SK-N-SH (cell line): Measurements from ENCODE around the gene TMEM143. TPM values are rescaled to one million over a fixed set of nuclear protein-coding genes. Genes with fewer than 3 reads are reported as not detected.

Experiments used
- CTCF ChIA-PET: fragments of 300-600, 350-600 bp; formaldehyde crosslinking; extraction: SDS; loops from one replicate; lab custom pipeline; 2021; lab: Yijun Ruan, JAX
- POLR2A ChIA-PET: fragments of 350-600 bp; sonication (Branson Sonifier 250); formaldehyde crosslinking; extraction: SDS; loops from one replicate; lab custom pipeline; 2020; ENCODE audit warnings: antibody characterized with exemption, inconsistent platforms; lab: Yijun Ruan, JAX
- DNase-seq: peaks from one replicate; pipeline ENCODE4 v3.0.0; 2012
- H2AFZ ChIP-seq: fragments of 200-600 bp; sonication (generic); 2 replicates; pipeline ENCODE4 v1.8.1; 2016; ENCODE audit warnings: antibody characterized with exemption, mild to moderate bottlenecking, low read depth
- H3F3A ChIP-seq: fragments of 200-600 bp; sonication (generic); replicated peaks from 2 replicates; pipeline ENCODE3; 2016; ENCODE audit warnings: antibody characterized with exemption, mild to moderate bottlenecking; ENCODE audit not compliant: insufficient read depth
- H3K27ac ChIP-seq, 2 experiments: fragments of 200-500 bp in 1 of 2; fragments of 200-600 bp in 1 of 2; sonication (Bioruptor generic) in 1 of 2; sonication (generic), shearing (Covaris generic) in 1 of 2; 2 replicates each; pipeline versions ENCODE4 v1.5.1 to v1.6.1; 2014 to 2016; ENCODE audit warnings: low read depth in 2 of 2, inconsistent platforms in 1 of 2, low read length in 1 of 2, mild to moderate bottlenecking in 1 of 2, mixed read lengths in 1 of 2
- H3K27me3 ChIP-seq: fragments of 200-600 bp; sonication (generic), shearing (Covaris generic); 2 replicates; pipeline ENCODE4 v1.6.1; 2016; ENCODE audit warnings: mixed run types; ENCODE audit not compliant: insufficient read depth
- H3K36me3 ChIP-seq, 2 experiments: fragments of 200-500 bp in 1 of 2; fragments of 200-600 bp in 1 of 2; sonication (Bioruptor generic) in 1 of 2; sonication (generic) in 1 of 2; replicated peaks in 1 of 2; 2 replicates each; pipeline versions ENCODE3 to v1.5.1; 2014 to 2016; ENCODE audit warnings: low read length in 1 of 2, mild to moderate bottlenecking in 1 of 2; ENCODE audit not compliant: insufficient read depth in 2 of 2, control insufficient read depth in 1 of 2
- H3K4me1 ChIP-seq, 2 experiments: fragments of 200-500 bp in 1 of 2; fragments of 200-600 bp in 1 of 2; sonication (Bioruptor generic) in 1 of 2; sonication (generic), shearing (Covaris generic) in 1 of 2; 2 replicates each; pipeline versions ENCODE4 v1.5.1 to v1.6.1; 2014 to 2016; ENCODE audit warnings: low read depth in 1 of 2, low read length in 1 of 2, mixed run types in 1 of 2; ENCODE audit not compliant: insufficient read depth in 2 of 2, control insufficient read depth in 1 of 2
- H3K4me2 ChIP-seq: fragments of 200-600 bp; sonication (generic), shearing (Covaris generic); 2 replicates; pipeline ENCODE4 v1.6.1; 2017; ENCODE audit warnings: mixed run types
- H3K4me3 ChIP-seq, 2 experiments: fragments of 200-500 bp in 1 of 2; fragments of 200-600 bp in 1 of 2; sonication (Bioruptor generic) in 1 of 2; sonication (generic), shearing (Covaris generic) in 1 of 2; 2 replicates each; pipeline versions ENCODE4 v1.5.1 to v1.8.1; 2014 to 2016; ENCODE audit warnings: low read depth in 2 of 2, inconsistent platforms in 1 of 2, low read length in 1 of 2, mild to moderate bottlenecking in 1 of 2, mixed read lengths in 1 of 2, moderate library complexity in 1 of 2
- H3K79me2 ChIP-seq: fragments of 200-600 bp; sonication (generic); 2 replicates; pipeline ENCODE4 v1.8.1; 2017; ENCODE audit warnings: mild to moderate bottlenecking; ENCODE audit not compliant: insufficient read depth
- H3K9ac ChIP-seq: fragments of 200-600 bp; sonication (generic); 2 replicates; pipeline ENCODE4 v1.6.1; 2017; ENCODE audit warnings: mixed run types
- H3K9me2 ChIP-seq: fragments of 200-600 bp; sonication (generic); 2 replicates; pipeline ENCODE4 v1.6.1; 2017; ENCODE audit warnings: mixed run types
- H3K9me3 ChIP-seq: fragments of 200-600 bp; sonication (generic); 2 replicates; pipeline ENCODE4 v1.6.1; 2017; ENCODE audit warnings: mixed run types, mild to moderate bottlenecking, moderate library complexity
- H4K20me1 ChIP-seq: fragments of 200-600 bp; sonication (generic); 2 replicates; pipeline ENCODE4 v1.6.1; 2017; ENCODE audit warnings: mild to moderate bottlenecking, mixed run types; ENCODE audit not compliant: insufficient read depth
- EZH2phosphoT487 ChIP-seq: fragments of 200-600 bp; sonication (generic); IDR thresholded peaks from 2 replicates; pipeline ENCODE4 v1.6.1; 2017; ENCODE audit warnings: low read depth, mixed run types, mild to moderate bottlenecking, antibody characterized with exemption, moderate library complexity, borderline replicate concordance
- FOSL2 ChIP-seq: IDR thresholded peaks from 2 replicates; pipeline ENCODE4 v1.4.0; 2012; ENCODE audit warnings: low read depth, mild to moderate bottlenecking, moderate library complexity, borderline replicate concordance
- FOXJ3 ChIP-seq: sonication (generic); formaldehyde crosslinking; IDR thresholded peaks from 2 replicates; pipeline ENCODE4 v1.5.1; 2020; ENCODE audit warnings: mild to moderate bottlenecking, missing genetic modification reagents
- GATA2 ChIP-seq: sonication (generic); formaldehyde crosslinking; IDR thresholded peaks from 2 replicates; pipeline ENCODE4 v1.5.0; 2020; ENCODE audit warnings: mild to moderate bottlenecking, missing genetic modification reagents
- MEF2A ChIP-seq: IDR thresholded peaks from 2 replicates; pipeline ENCODE4 v1.4.0; 2012; ENCODE audit warnings: low read depth, borderline replicate concordance
- MXI1 ChIP-seq: IDR thresholded peaks from 2 replicates; pipeline ENCODE4 v1.6.1; 2012; ENCODE audit warnings: mild to moderate bottlenecking, low read depth, low read length, improper control_type of control experiment
- NRF1 ChIP-seq: IDR thresholded peaks from 2 replicates; pipeline ENCODE4 v1.6.1; 2012; ENCODE audit warnings: low read depth, mild to moderate bottlenecking, low read length
- RAD21 ChIP-seq: IDR thresholded peaks from 2 replicates; pipeline ENCODE4 v1.6.1; 2012; ENCODE audit warnings: mild to moderate bottlenecking, low read length
- RCOR1 ChIP-seq: fragments of 150-350 bp; IDR thresholded peaks from 2 replicates; pipeline ENCODE4 v1.6.1; 2017; ENCODE audit warnings: antibody characterized with exemption, low read length
- SIN3A ChIP-seq: IDR thresholded peaks from 2 replicates; pipeline ENCODE4 v1.6.1; 2012; ENCODE audit warnings: low read depth, mild to moderate bottlenecking, low read length, moderate library complexity, borderline replicate concordance
- SMC3 ChIP-seq: IDR thresholded peaks from 2 replicates; pipeline ENCODE4 v1.6.1; 2012; ENCODE audit warnings: low read depth, low read length, improper control_type of control experiment
- TAF1 ChIP-seq: IDR thresholded peaks from 2 replicates; pipeline ENCODE4 v1.6.1; 2012; ENCODE audit warnings: low read depth, mild to moderate bottlenecking, low read length, moderate library complexity, borderline replicate concordance
- WGBS: methylation state at CpG from one replicate; pipeline ENCODE4 v1.1.6; 2017; ENCODE audit warnings: low lambda C conversion rate; 5-methylcytosine and 5-hydroxymethylcytosine counted together
- polyA plus RNA-seq, 3 experiments: library from polyadenylated mRNA; depleted of rRNA; stranded (reverse); fragments of >200 nt; gene quantifications; 2 replicates each; pipeline ENCODE4 v1.2.3, GENCODE V29; 2012
- TF ChIP-seq, protein P1 (sequence below): IDR thresholded peaks from 2 replicates; pipeline ENCODE4 v1.4.0; 2012; ENCODE audit warnings: low read depth
- TF ChIP-seq, protein P2 (sequence below): IDR thresholded peaks from 2 replicates; pipeline ENCODE4 v1.6.1; 2012; ENCODE audit warnings: mild to moderate bottlenecking, low read depth, low read length, moderate library complexity
- TF ChIP-seq, protein P3 (sequence below): IDR thresholded peaks from 2 replicates; pipeline ENCODE4 v1.4.0; 2012; ENCODE audit warnings: low read depth, borderline replicate concordance
- TF ChIP-seq, protein P4 (sequence below): fragments of 150-350 bp; IDR thresholded peaks from 2 replicates; pipeline ENCODE4 v1.6.1; 2016; ENCODE audit warnings: mild to moderate bottlenecking, low read depth, low read length

TMEM143 gene
- polyA plus RNA-seq, 1 of the 3 experiments (the other 2 are of a cell fraction), result 21.9 TPM

DNA sequence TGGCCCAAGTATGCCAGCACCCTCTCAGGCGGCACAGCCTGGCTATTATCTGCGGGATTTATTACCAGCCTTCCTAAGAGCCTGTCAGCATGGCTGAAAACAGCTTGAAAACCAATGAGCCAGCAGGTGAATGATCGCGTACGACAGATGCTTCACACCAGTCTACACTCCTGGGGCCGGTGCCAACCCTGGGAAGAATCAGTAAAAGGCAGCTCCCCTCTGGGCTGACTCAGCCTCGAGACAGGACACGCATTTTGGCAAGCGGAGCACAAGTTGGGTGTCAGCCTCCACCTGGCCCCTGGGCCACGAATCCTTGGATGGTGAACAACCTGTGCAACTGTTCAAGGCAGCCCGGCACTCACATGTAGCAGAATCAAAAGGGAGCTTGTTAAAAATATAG lies 22.7 kb downstream of the TMEM143 start (continued):
- no peak for TF ChIP-seq GATA2 (CRISPR knock-in tag)
- TF ChIP-seq, all 33 proteins: peak for 4

DNA sequence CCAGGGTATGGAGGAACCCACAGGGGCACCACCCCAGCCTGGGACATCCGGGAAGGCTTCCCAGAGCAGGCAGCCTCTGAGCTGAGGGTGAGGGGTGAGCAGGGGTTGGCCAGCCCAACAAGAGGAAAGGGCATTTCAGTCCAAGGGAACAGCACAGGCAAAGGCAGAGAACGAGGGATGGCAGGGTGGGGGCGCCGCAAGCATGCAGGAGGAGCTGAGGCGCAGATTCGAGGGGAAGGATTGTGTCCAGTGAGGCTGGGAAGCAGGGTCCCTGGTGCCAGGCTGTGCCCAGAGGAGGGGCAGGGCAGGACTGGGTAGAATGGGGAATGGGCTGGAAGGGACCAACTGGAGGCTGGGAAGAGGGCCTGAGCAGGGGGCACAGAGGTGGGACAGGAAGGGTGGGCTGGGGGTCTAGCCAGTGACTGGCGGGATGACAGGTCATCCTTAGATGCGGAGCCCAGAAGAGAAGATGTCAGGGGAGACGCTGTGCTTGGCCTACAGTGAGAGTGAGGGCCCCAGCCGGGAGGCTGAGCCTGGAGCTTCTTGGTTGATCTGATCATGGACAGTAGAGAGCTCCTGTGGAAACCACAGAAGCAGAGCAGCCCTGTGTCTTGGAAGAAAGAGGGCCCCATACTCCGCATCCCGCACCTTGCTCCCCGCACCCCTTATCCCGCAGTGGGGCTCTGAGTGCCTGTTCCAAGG lies 24.8 kb downstream of the TMEM143 start:
- Histone ChIP-seq H3K27me3 (no peaks in the 10 kb centered on the region), H4K20me1 (no peaks in the 10 kb centered on the region), H3K9me2 (no peaks in the 10 kb centered on the region), H3K27ac (no peak overlapping the region), H2AFZ (no peak overlapping the region), H3K79me2 (no peaks in the 10 kb centered on the region), H3K36me3 (no peaks in the 10 kb centered on the region), H3K4me3 (no peak overlapping the region), H3K4me1 (no peaks in the 10 kb centered on the region; a peak in 1 of 4 replicates), H3K9me3 (no peaks in the 10 kb centered on the region), H3F3A (peaks cover 9% of the 10 kb centered on the region), H3K4me2 (no peak overlapping the region), H3K9ac (no peak overlapping the region)
- 91% methylated on average over 14 of the region's 14 CpGs for WGBS
- POLR2A ChIA-PET, result no interaction called here
- CTCF ChIA-PET, result interaction anchor here (0.8 to 3.7 kb wide), 4 partner anchors 12 to 151 kb away, joined by 3 to 14 read pairs (median 4); no protein-coding TSS in a partner anchor
- DNase-seq, result no peak
- peak; percentile 16; the same call in 1 of the 2 replicates for TF ChIP-seq RAD21
- TF ChIP-seq, protein P1, sequence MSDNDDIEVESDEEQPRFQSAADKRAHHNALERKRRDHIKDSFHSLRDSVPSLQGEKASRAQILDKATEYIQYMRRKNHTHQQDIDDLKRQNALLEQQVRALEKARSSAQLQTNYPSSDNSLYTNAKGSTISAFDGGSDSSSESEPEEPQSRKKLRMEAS, result no peak
- TF ChIP-seq, protein P2, sequence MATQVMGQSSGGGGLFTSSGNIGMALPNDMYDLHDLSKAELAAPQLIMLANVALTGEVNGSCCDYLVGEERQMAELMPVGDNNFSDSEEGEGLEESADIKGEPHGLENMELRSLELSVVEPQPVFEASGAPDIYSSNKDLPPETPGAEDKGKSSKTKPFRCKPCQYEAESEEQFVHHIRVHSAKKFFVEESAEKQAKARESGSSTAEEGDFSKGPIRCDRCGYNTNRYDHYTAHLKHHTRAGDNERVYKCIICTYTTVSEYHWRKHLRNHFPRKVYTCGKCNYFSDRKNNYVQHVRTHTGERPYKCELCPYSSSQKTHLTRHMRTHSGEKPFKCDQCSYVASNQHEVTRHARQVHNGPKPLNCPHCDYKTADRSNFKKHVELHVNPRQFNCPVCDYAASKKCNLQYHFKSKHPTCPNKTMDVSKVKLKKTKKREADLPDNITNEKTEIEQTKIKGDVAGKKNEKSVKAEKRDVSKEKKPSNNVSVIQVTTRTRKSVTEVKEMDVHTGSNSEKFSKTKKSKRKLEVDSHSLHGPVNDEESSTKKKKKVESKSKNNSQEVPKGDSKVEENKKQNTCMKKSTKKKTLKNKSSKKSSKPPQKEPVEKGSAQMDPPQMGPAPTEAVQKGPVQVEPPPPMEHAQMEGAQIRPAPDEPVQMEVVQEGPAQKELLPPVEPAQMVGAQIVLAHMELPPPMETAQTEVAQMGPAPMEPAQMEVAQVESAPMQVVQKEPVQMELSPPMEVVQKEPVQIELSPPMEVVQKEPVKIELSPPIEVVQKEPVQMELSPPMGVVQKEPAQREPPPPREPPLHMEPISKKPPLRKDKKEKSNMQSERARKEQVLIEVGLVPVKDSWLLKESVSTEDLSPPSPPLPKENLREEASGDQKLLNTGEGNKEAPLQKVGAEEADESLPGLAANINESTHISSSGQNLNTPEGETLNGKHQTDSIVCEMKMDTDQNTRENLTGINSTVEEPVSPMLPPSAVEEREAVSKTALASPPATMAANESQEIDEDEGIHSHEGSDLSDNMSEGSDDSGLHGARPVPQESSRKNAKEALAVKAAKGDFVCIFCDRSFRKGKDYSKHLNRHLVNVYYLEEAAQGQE, result no peak
- no peak for TF ChIP-seq EZH2phosphoT487
- no peak for TF ChIP-seq MEF2A

DNA sequence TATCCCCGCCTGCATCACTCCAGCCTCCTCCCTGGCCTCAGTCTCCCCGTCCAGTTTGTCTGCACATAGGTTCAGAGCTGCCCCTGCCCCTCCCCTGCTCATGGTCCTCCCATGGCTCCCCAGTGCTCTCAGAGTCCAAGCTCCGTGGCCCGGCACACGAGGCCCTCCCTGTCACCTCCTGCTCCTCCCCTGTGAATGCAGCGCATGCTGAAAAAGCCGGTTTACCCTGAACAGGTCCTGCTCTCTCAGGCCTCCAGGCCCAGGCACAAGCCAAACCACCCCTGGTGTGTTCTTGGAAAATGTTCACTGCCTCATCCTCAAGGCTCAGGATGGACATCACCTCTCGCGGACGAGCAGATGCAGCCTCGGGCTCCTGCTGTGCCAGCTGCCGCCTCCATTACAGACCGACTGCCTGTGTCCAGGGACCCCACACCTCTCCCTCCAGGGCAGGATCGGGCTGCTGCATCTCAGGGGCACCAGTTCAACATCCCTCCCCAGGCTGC lies 25.4 kb downstream of the TMEM143 start:
- CTCF ChIA-PET, result interaction anchor here (0.8 to 3.7 kb wide), 6 partner anchors 12 to 246 kb away, joined by 3 to 14 read pairs (median 3); no protein-coding TSS in a partner anchor
- no peak for DNase-seq
- Histone ChIP-seq H2AFZ (no peak overlapping the region), H3K9me2 (no peaks in the 10 kb centered on the region), H3K27ac (no peak overlapping the region), H3K4me3 (no peak overlapping the region), H3K79me2 (no peaks in the 10 kb centered on the region), H3F3A (peaks cover 14% of the 10 kb centered on the region), H3K9ac (no peak overlapping the region), H3K27me3 (no peaks in the 10 kb centered on the region), H3K9me3 (no peaks in the 10 kb centered on the region), H3K4me2 (no peak overlapping the region), H3K4me1 (peaks cover 0 to 4% of the 10 kb centered on the region in 2 experiments; a peak in 2 of 4 replicates), H3K36me3 (no peaks in the 10 kb centered on the region), H4K20me1 (no peaks in the 10 kb centered on the region)
- POLR2A ChIA-PET, result no interaction called here
- WGBS, result 91% methylated on average over 10 of the region's 14 CpGs
- TF ChIP-seq NRF1 (no peak), RCOR1 (no peak), EZH2phosphoT487 (no peak), MXI1 (no peak), FOSL2 (no peak), TAF1 (no peak), FOXJ3 (CRISPR knock-in tag) (no peak), SMC3 (no peak), SIN3A (no peak)
- TF ChIP-seq, protein P1, result no peak
- TF ChIP-seq, protein P3, sequence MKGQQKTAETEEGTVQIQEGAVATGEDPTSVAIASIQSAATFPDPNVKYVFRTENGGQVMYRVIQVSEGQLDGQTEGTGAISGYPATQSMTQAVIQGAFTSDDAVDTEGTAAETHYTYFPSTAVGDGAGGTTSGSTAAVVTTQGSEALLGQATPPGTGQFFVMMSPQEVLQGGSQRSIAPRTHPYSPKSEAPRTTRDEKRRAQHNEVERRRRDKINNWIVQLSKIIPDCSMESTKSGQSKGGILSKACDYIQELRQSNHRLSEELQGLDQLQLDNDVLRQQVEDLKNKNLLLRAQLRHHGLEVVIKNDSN, result no peak
- TF ChIP-seq, protein P4, sequence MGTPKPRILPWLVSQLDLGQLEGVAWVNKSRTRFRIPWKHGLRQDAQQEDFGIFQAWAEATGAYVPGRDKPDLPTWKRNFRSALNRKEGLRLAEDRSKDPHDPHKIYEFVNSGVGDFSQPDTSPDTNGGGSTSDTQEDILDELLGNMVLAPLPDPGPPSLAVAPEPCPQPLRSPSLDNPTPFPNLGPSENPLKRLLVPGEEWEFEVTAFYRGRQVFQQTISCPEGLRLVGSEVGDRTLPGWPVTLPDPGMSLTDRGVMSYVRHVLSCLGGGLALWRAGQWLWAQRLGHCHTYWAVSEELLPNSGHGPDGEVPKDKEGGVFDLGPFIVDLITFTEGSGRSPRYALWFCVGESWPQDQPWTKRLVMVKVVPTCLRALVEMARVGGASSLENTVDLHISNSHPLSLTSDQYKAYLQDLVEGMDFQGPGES, result no peak
